ENCODE data around the gene PPP4R3A. TPM values are rescaled to one million over a fixed set of nuclear protein-coding genes. Genes with fewer than 3 reads are reported as not detected.

The PPP4R3A gene
- total and polyA plus RNA-seq, 10 of the 15 experiments (the other 5 are each of a cell fraction or from before 2014, with no cell fraction given) = 19.4 to 97.8 (median 62.9) TPM

- ChIA-PET CTCF (interaction anchor here (0.7 to 1.4 kb wide), 2 partner anchors 14 to 155 kb away, joined by 3 read pairs; no protein-coding TSS in a partner anchor), SMC1A (ENCODE audit: uncharacterized antibody, unreplicated experiment) (interaction anchor here (1.6 to 2.0 kb wide), 3 partner anchors 9 to 25 kb away, joined by 4 to 7 read pairs (median 5); no protein-coding TSS in a partner anchor), POLR2A (interaction anchor here (2.9 kb wide), 1 partner anchor 8 kb away, joined by 12 read pairs; no protein-coding TSS in a partner anchor), RAD21 (ENCODE audit: unreplicated experiment) (interaction anchor here (1.0 to 2.0 kb wide), 3 partner anchors 9 to 186 kb away, joined by 3 to 6 read pairs (median 6); no protein-coding TSS in a partner anchor)
- Histone ChIP-seq H3K4me2 (ENCODE audit: control insufficient read depth, insufficient read depth) (no peak overlapping the region), H3K4me1 (ENCODE audit: control insufficient read depth, insufficient read depth, low read length) (peaks cover 5% of the 10 kb centered on the region), H3K79me2 (ENCODE audit: control insufficient read depth, insufficient read depth, low read length) (peaks cover 59% of the 10 kb centered on the region), H3K36me3 (ENCODE audit: control insufficient read depth in 2 of 2, insufficient read depth in 2 of 2, low read length in 1 of 2) (peaks cover 0 to 9% of the 10 kb centered on the region in 2 experiments; a peak in 1 of 4 replicates), H3K9ac (ENCODE audit: control insufficient read depth, insufficient read depth, low read length) (peak overlapping the region; percentile 99), H3K27ac (ENCODE audit: control insufficient read depth, insufficient read depth) (peak overlapping the region; percentile 97), H3K4me3 (peak overlapping the region; percentile 99), H2AFZ (ENCODE audit: control insufficient read depth, low read depth, low read length) (peak overlapping the region; percentile 96), H3K9me3 (replicated peaks; ENCODE audit: control insufficient read depth, insufficient read depth, low read length) (no peaks in the 10 kb centered on the region), H4K20me1 (ENCODE audit: control insufficient read depth, insufficient read depth) (no peaks in the 10 kb centered on the region), H3K27me3 (replicated peaks in 1 of 2; ENCODE audit: control insufficient read depth in 2 of 2, insufficient read depth in 2 of 2, low read length in 1 of 2) (no peaks in the 10 kb centered on the region)
- WGBS (ENCODE audit: insufficient coverage, insufficient replicate concordance, low lambda C conversion rate, missing lambda C conversion rate) = under 1% methylated on average over 34 of the region's 34 CpGs
- ATAC-seq (peak; percentile 51), FAIRE-seq (no peak), DNase-seq (ENCODE audit: low read depth, low spot score) (no peak)
- intact Hi-C loops (cut with micrococcal nuclease; ENCODE audit: unreplicated experiment) = loop anchor here (5.0 to 10.0 kb wide), 2 partner anchors 185 to 532 kb away; partner anchors contain the start of gene TRIP11
- BruUV-seq (replicated peaks) = no TSS peak
- TF ChIP-seq WRNIP1 (IDR thresholded peaks at IDR 0.05; ENCODE audit: borderline replicate concordance, low read depth, low read length) (no peak), EGR1 (IDR thresholded peaks at IDR 0.05; ENCODE audit: borderline replicate concordance in 1 of 2, low read depth in 2 of 2, low read length in 2 of 2) (peak in 1 of 2 experiments; percentile 10; a peak in 1 of 3 replicates), CHD1 (IDR thresholded peaks at IDR 0.05; ENCODE audit: low read depth, low read length) (no peak; the same call in 1 of the 2 replicates), PAX5 (IDR thresholded peaks at IDR 0.05; ENCODE audit: borderline replicate concordance, low read depth, low read length) (no peak), LARP7 (IDR thresholded peaks at IDR 0.05) (peak; percentile 82), GATAD2B (conservative IDR thresholded peaks at IDR 0.05; ENCODE audit: low read depth) (peak; percentile 9; the same call in 1 of the 2 replicates), CBX5 (IDR thresholded peaks at IDR 0.05; ENCODE audit: low read depth) (peak; percentile 20; the same call in 1 of the 2 replicates), BCLAF1 (IDR thresholded peaks at IDR 0.05) (0 out of 2 replicates have a peak, but pooled peaks have one; percentile 32), ZNF24 (IDR thresholded peaks at IDR 0.05) (0 out of 2 replicates have a peak, but pooled peaks have one; percentile 41), HCFC1 (IDR thresholded peaks at IDR 0.05; ENCODE audit: low read length) (no peak)
- in situ Hi-C loops (cut with MboI) = loop anchor here (25.0 kb wide), 1 partner anchor 1123 kb away; the partner anchor contains the start of gene CALM1
Measured at GRCh38 chr14:91509878-91510170, 286 bp downstream of the PPP4R3A start.

Measured in GM12878 (cell line).